HepG2 (cell line): ENCODE data around the gene ISOC2.

ENCODE experiments used
- ARNT ChIP-seq: fragments of 450-650 bp; IDR thresholded peaks from 2 replicates; pipeline ENCODE4 v1.6.1; 2017
- FOXA1 ChIP-seq, 2 experiments: fragments of 450-650 bp in 1 of 2; sonication (generic) in 1 of 2; formaldehyde crosslinking in 1 of 2; IDR thresholded peaks; 2 replicates each; pipeline versions ENCODE4 v1.4.0 to v1.6.1; 2016 to 2020; ENCODE audit warnings: missing genetic modification reagents in 1 of 2
- KAT2B ChIP-seq: fragments of 150-350 bp; IDR thresholded peaks from 2 replicates; pipeline ENCODE4 v1.6.1; 2014; ENCODE audit warnings: low read depth, low read length, borderline replicate concordance
- MED1 ChIP-seq: sonication (generic); formaldehyde crosslinking; IDR thresholded peaks from 2 replicates; pipeline ENCODE4 v1.4.0; 2020; ENCODE audit warnings: missing genetic modification reagents
- NBN ChIP-seq: fragments of 450-650 bp; conservative IDR thresholded peaks from 2 replicates; pipeline ENCODE4 v1.6.1; 2017
- SIN3B ChIP-seq: fragments of 150-350 bp; IDR thresholded peaks from 2 replicates; pipeline ENCODE4 v1.6.1; 2014; ENCODE audit warnings: low read length
- TAF1 ChIP-seq: sonication (generic); formaldehyde crosslinking; IDR thresholded peaks from 2 replicates; pipeline ENCODE4 v1.4.0; 2020; ENCODE audit warnings: missing genetic modification reagents
- TAF15 ChIP-seq: fragments of 200-400 bp; formaldehyde crosslinking; IDR thresholded peaks from one replicate; pipeline ENCODE4 v1.6.1; 2018; ENCODE audit warnings: mild to moderate bottlenecking, low read depth, low read length; ENCODE audit not compliant: poor library complexity, severe bottlenecking
- ZNF253 ChIP-seq: sonication (generic); formaldehyde crosslinking; IDR thresholded peaks from 2 replicates; pipeline ENCODE4 v1.8.0; 2022; ENCODE audit warnings: mild to moderate bottlenecking, missing genetic modification reagents, borderline replicate concordance
- ZNF619 ChIP-seq: sonication (generic); formaldehyde crosslinking; IDR thresholded peaks from 2 replicates; pipeline ENCODE4 v1.4.0; 2020; ENCODE audit warnings: mild to moderate bottlenecking, missing genetic modification reagents
- ZNF879 ChIP-seq: sonication (generic); formaldehyde crosslinking; IDR thresholded peaks from 2 replicates; pipeline ENCODE4 v1.8.1; 2023; ENCODE audit warnings: missing genetic modification reagents
- TF ChIP-seq, protein P1 (sequence below): sonication (generic); formaldehyde crosslinking; IDR thresholded peaks from 2 replicates; pipeline ENCODE4 v1.5.0; 2020; ENCODE audit warnings: mild to moderate bottlenecking, missing genetic modification reagents, moderate library complexity
- TF ChIP-seq, protein P2 (sequence below): conservative IDR thresholded peaks from 2 replicates; pipeline ENCODE4 v1.6.1; 2018; ENCODE audit warnings: missing genetic modification reagents
- TF ChIP-seq, protein P3 (sequence below): sonication (generic); formaldehyde crosslinking; IDR thresholded peaks from 2 replicates; pipeline ENCODE4 v1.4.0; 2020; ENCODE audit warnings: missing genetic modification reagents, borderline replicate concordance

GRCh38 chr19:55497763-55498162 lies 36.3 kb upstream of the ISOC2 start:
- no peak for TF ChIP-seq MED1 (CRISPR knock-in tag)
- no peak for TF ChIP-seq SIN3B
- no peak for TF ChIP-seq ZNF619 (CRISPR knock-in tag)
- TF ChIP-seq FOXA1 (IDR thresholded peaks at IDR 0.05), result no peak
- no peak for TF ChIP-seq FOXA1 (CRISPR knock-in tag; IDR thresholded peaks at IDR 0.05)
- no peak for TF ChIP-seq TAF1 (CRISPR knock-in tag)
- TF ChIP-seq KAT2B, result no peak
- no peak for TF ChIP-seq ZNF253 (CRISPR knock-in tag)
- TF ChIP-seq, protein P1, sequence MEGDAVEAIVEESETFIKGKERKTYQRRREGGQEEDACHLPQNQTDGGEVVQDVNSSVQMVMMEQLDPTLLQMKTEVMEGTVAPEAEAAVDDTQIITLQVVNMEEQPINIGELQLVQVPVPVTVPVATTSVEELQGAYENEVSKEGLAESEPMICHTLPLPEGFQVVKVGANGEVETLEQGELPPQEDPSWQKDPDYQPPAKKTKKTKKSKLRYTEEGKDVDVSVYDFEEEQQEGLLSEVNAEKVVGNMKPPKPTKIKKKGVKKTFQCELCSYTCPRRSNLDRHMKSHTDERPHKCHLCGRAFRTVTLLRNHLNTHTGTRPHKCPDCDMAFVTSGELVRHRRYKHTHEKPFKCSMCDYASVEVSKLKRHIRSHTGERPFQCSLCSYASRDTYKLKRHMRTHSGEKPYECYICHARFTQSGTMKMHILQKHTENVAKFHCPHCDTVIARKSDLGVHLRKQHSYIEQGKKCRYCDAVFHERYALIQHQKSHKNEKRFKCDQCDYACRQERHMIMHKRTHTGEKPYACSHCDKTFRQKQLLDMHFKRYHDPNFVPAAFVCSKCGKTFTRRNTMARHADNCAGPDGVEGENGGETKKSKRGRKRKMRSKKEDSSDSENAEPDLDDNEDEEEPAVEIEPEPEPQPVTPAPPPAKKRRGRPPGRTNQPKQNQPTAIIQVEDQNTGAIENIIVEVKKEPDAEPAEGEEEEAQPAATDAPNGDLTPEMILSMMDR, result no peak
- no peak for TF ChIP-seq NBN
- no peak for TF ChIP-seq TAF15
- TF ChIP-seq, protein P2, sequence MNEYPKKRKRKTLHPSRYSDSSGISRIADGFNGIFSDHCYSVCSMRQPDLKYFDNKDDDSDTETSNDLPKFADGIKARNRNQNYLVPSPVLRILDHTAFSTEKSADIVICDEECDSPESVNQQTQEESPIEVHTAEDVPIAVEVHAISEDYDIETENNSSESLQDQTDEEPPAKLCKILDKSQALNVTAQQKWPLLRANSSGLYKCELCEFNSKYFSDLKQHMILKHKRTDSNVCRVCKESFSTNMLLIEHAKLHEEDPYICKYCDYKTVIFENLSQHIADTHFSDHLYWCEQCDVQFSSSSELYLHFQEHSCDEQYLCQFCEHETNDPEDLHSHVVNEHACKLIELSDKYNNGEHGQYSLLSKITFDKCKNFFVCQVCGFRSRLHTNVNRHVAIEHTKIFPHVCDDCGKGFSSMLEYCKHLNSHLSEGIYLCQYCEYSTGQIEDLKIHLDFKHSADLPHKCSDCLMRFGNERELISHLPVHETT, result no peak
- no peak for TF ChIP-seq ZNF879 (CRISPR knock-in tag)
- no peak for TF ChIP-seq ARNT
- TF ChIP-seq, protein P3, sequence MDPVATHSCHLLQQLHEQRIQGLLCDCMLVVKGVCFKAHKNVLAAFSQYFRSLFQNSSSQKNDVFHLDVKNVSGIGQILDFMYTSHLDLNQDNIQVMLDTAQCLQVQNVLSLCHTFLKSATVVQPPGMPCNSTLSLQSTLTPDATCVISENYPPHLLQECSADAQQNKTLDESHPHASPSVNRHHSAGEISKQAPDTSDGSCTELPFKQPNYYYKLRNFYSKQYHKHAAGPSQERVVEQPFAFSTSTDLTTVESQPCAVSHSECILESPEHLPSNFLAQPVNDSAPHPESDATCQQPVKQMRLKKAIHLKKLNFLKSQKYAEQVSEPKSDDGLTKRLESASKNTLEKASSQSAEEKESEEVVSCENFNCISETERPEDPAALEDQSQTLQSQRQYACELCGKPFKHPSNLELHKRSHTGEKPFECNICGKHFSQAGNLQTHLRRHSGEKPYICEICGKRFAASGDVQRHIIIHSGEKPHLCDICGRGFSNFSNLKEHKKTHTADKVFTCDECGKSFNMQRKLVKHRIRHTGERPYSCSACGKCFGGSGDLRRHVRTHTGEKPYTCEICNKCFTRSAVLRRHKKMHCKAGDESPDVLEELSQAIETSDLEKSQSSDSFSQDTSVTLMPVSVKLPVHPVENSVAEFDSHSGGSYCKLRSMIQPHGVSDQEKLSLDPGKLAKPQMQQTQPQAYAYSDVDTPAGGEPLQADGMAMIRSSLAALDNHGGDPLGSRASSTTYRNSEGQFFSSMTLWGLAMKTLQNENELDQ, result no peak
